A549 (cell line): Measurements from ENCODE around the gene FLACC1. TPM values are rescaled to one million over a fixed set of nuclear protein-coding genes. Genes with fewer than 3 reads are reported as not detected.
A peak's percentile ranks its signal among the peaks of the same experiment; 100 is the strongest.

Experiments
- ATAC-seq, 2 experiments: fragments of 200-7000 bp in 1 of 2; fragments of >200 bp in 1 of 2; cut with Nextera tagmentation in 1 of 2; cut with Tn5 transposase in 1 of 2; 3 replicates each; pipeline versions ENCODE4 v1.8.0 to v1.9.1; 2018 to 2020; ENCODE audit warnings: mild to moderate bottlenecking in 1 of 2, moderate library complexity in 1 of 2
- CTCF ChIA-PET: fragments of 300-600 bp; sonication (Branson Sonifier 250); formaldehyde crosslinking; extraction: SDS; loops from one replicate; lab custom pipeline; 2021; ENCODE audit warnings: antibody characterized with exemption, inconsistent platforms; lab: Yijun Ruan, JAX
- POLR2A ChIA-PET: fragments of 350-600 bp; formaldehyde crosslinking; extraction: SDS; loops from one replicate; lab custom pipeline; 2021; ENCODE audit warnings: antibody characterized with exemption, inconsistent platforms; lab: Yijun Ruan, JAX
- DNase-seq, 2 experiments: peaks; one replicate each; pipeline versions ENCODE4 v3.0.0 to v3.0.0-alpha.2; 2011 to 2016; ENCODE audit warnings: low read depth in 1 of 2, low spot score in 1 of 2
- FAIRE-seq: peaks from 2 replicates; lab custom pipeline; 2011; peaks lifted over from hg19 to GRCh38; lab: Jason Lieb, UNC
- H3K27ac ChIP-seq, 2 experiments: fragments of >200 bp; sonication (Bioruptor Twin); formaldehyde crosslinking; 3 replicates each; pipeline ENCODE4 v1.5.1; 2016 to 2017
- H3K4me1 ChIP-seq: fragments of >200 bp; sonication (Bioruptor Twin); formaldehyde crosslinking; 3 replicates; pipeline ENCODE4 v1.6.1; 2016
- H3K4me2 ChIP-seq: fragments of >200 bp; sonication (Bioruptor Twin); formaldehyde crosslinking; 3 replicates; pipeline ENCODE4 v1.6.1; 2016
- H3K4me3 ChIP-seq: fragments of >200 bp; sonication (Bioruptor Twin); formaldehyde crosslinking; 3 replicates; pipeline ENCODE4 v1.5.1; 2016
- H3K9me3 ChIP-seq: fragments of >200 bp; sonication (Bioruptor Twin); formaldehyde crosslinking; 3 replicates; pipeline ENCODE4 v1.6.1; 2016
- ATOH8 ChIP-seq: fragments of 250-450 bp; sonication (Bioruptor Pico); IDR thresholded peaks from 2 replicates; pipeline ENCODE4 v1.5.0; 2020; ENCODE audit warnings: low read depth, mild to moderate bottlenecking, moderate library complexity
- CBX8 ChIP-seq: fragments of 200-600 bp; sonication (generic); IDR thresholded peaks from 2 replicates; pipeline ENCODE4 v1.6.1; 2016
- EHF ChIP-seq: fragments of 250-450 bp; sonication (Bioruptor Pico); IDR thresholded peaks from 2 replicates; pipeline ENCODE4 v1.5.0; 2020; ENCODE audit warnings: mild to moderate bottlenecking
- EP300 ChIP-seq, 2 experiments: fragments of >200 bp; sonication (Bioruptor Twin); formaldehyde crosslinking; IDR thresholded peaks; 2 replicates in 1 of 2; 3 replicates in 1 of 2; pipeline ENCODE4 v1.6.1; 2016 to 2017
- FOSB ChIP-seq: fragments of 250-450 bp; sonication (Bioruptor Pico); IDR thresholded peaks from 2 replicates; pipeline ENCODE4 v1.5.0; 2020; ENCODE audit warnings: mild to moderate bottlenecking, moderate library complexity
- FOXS1 ChIP-seq: fragments of 250-450 bp; sonication (Bioruptor Pico); IDR thresholded peaks from 2 replicates; pipeline ENCODE4 v1.5.0; 2020; ENCODE audit warnings: mild to moderate bottlenecking, moderate library complexity
- HES2 ChIP-seq: fragments of >200 bp; sonication (Bioruptor Twin); formaldehyde crosslinking; IDR thresholded peaks from 2 replicates; pipeline ENCODE4 v1.6.1; 2016
- HEYL ChIP-seq: fragments of 250-450 bp; sonication (Bioruptor Pico); IDR thresholded peaks from 2 replicates; pipeline ENCODE4 v1.8.0; 2021; ENCODE audit warnings: mild to moderate bottlenecking, moderate library complexity
- HOXB13 ChIP-seq: fragments of 250-450 bp; sonication (Bioruptor Pico); IDR thresholded peaks from 2 replicates; pipeline ENCODE4 v1.5.0; 2020; ENCODE audit warnings: low read depth, mild to moderate bottlenecking, moderate library complexity
- HOXB5 ChIP-seq: fragments of 250-450 bp; sonication (Bioruptor Pico); IDR thresholded peaks from 2 replicates; pipeline ENCODE4 v1.5.0; 2020; ENCODE audit warnings: mild to moderate bottlenecking, moderate library complexity
- KDM5A ChIP-seq: fragments of 200-600 bp; sonication (generic); IDR thresholded peaks from 2 replicates; pipeline ENCODE4 v1.6.1; 2016; ENCODE audit warnings: antibody characterized with exemption, mild to moderate bottlenecking
- MAZ ChIP-seq: fragments of 150-350 bp; IDR thresholded peaks from 2 replicates; pipeline ENCODE4 v1.6.1; 2014; ENCODE audit warnings: antibody characterized with exemption, low read depth, low read length, borderline replicate concordance
- NFE2L2 ChIP-seq: fragments of 150-350 bp; conservative IDR thresholded peaks from 2 replicates; pipeline ENCODE4 v1.6.1; 2014; ENCODE audit warnings: low read length
- NR3C1 ChIP-seq: fragments of >200 bp; sonication (Bioruptor Twin); formaldehyde crosslinking; IDR thresholded peaks from 3 replicates; pipeline ENCODE4 v1.6.1; 2017
- POLR2A ChIP-seq: IDR thresholded peaks from 2 replicates; pipeline ENCODE4 v1.6.1; 2012; ENCODE audit warnings: mild to moderate bottlenecking, low read length
- POLR2AphosphoS2 ChIP-seq: conservative IDR thresholded peaks from 2 replicates; pipeline ENCODE4 v1.6.1; 2012; ENCODE audit warnings: low read length, improper control_type of control experiment, inconsistent platforms
- RARB ChIP-seq: fragments of 250-450 bp; sonication (Bioruptor Pico); IDR thresholded peaks from 2 replicates; pipeline ENCODE4 v1.8.0; 2021; ENCODE audit warnings: mild to moderate bottlenecking, moderate library complexity
- RCOR1 ChIP-seq: fragments of 150-350 bp; IDR thresholded peaks from 2 replicates; pipeline ENCODE4 v1.6.1; 2014; ENCODE audit warnings: antibody characterized with exemption, low read length, low read depth
- REST ChIP-seq: fragments of 200-600 bp; sonication (generic); IDR thresholded peaks from 2 replicates; pipeline ENCODE4 v1.6.1; 2016; ENCODE audit warnings: antibody characterized with exemption, mild to moderate bottlenecking, moderate library complexity
- RFX5 ChIP-seq: fragments of 450-650 bp; IDR thresholded peaks from 2 replicates; pipeline ENCODE4 v1.7.1; 2014; ENCODE audit warnings: antibody characterized with exemption, mild to moderate bottlenecking, moderate library complexity
- RNF2 ChIP-seq: fragments of 200-600 bp; sonication (generic); IDR thresholded peaks from 2 replicates; pipeline ENCODE4 v1.6.1; 2016; ENCODE audit warnings: low read depth, mild to moderate bottlenecking, antibody characterized with exemption, moderate library complexity, borderline replicate concordance
- ZC3H11A ChIP-seq: fragments of 450-650 bp; IDR thresholded peaks from 2 replicates; pipeline ENCODE4 v1.6.1; 2014; ENCODE audit warnings: antibody characterized with exemption, mild to moderate bottlenecking
- ZSCAN20 ChIP-seq: fragments of 250-450 bp; sonication (Bioruptor Pico); IDR thresholded peaks from 2 replicates; pipeline ENCODE4 v1.8.0; 2022; ENCODE audit warnings: mild to moderate bottlenecking, moderate library complexity
- WGBS: methylation state at CpG from one replicate; pipeline ENCODE4 v1.1.6; 2017; ENCODE audit errors: missing lambda C conversion rate; 5-methylcytosine and 5-hydroxymethylcytosine counted together
- polyA plus RNA-seq, 4 experiments: library from polyadenylated mRNA; depleted of rRNA in 3 of 4; stranded (reverse); fragments of >200 nt; fragmentation: RNase III in 1 of 4; extraction: RNeasy Plus Mini Kit Qiagen cat#74134 plus additional on column Dnase treatment in 1 of 4; gene quantifications; 2 replicates in 3 of 4; 3 replicates in 1 of 4; pipeline ENCODE4 v1.2.3, GENCODE V29; 2011 to 2017
- TF ChIP-seq, protein P1 (sequence below): fragments of 450-650 bp; IDR thresholded peaks from 2 replicates; pipeline ENCODE4 v1.6.1; 2014; ENCODE audit warnings: antibody characterized with exemption

The FLACC1 gene
- polyA plus RNA-seq, 2 of the 4 experiments (the other 2 are of a cell fraction), result 0.26 to 0.36 TPM

GRCh38 chr2:201270293-201271001 is 86.7 kb downstream of the FLACC1 start:
- no peak for DNase-seq
- FAIRE-seq, result no peak
- Histone ChIP-seq H3K27ac (no peak overlapping the region), H3K4me1 (no peaks in the 10 kb centered on the region), H3K9me3 (no peaks in the 10 kb centered on the region), H3K4me2 (no peak overlapping the region), H3K4me3 (no peak overlapping the region)
- TF ChIP-seq RNF2, result no peak
- TF ChIP-seq POLR2A, result no peak
- no peak for TF ChIP-seq KDM5A
- no peak for TF ChIP-seq EHF (CRISPR knock-in tag)
- no peak for TF ChIP-seq FOSB (CRISPR knock-in tag)
- TF ChIP-seq ATOH8, result no peak
- TF ChIP-seq RARB (CRISPR knock-in tag), result no peak
- no peak for TF ChIP-seq REST
- TF ChIP-seq HEYL, result no peak
- TF ChIP-seq HOXB13, result no peak
- no peak for TF ChIP-seq MAZ
- TF ChIP-seq FOXS1, result no peak
- no peak for TF ChIP-seq HOXB5 (CRISPR knock-in tag)
- TF ChIP-seq, protein P1, sequence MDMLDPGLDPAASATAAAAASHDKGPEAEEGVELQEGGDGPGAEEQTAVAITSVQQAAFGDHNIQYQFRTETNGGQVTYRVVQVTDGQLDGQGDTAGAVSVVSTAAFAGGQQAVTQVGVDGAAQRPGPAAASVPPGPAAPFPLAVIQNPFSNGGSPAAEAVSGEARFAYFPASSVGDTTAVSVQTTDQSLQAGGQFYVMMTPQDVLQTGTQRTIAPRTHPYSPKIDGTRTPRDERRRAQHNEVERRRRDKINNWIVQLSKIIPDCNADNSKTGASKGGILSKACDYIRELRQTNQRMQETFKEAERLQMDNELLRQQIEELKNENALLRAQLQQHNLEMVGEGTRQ, result no peak
- TF ChIP-seq RCOR1, result no peak
- no peak for TF ChIP-seq NR3C1
- CTCF ChIA-PET, result interaction anchor here (1.2 kb wide), 1 partner anchor 93 kb away, joined by 4 read pairs; no protein-coding TSS in a partner anchor
- WGBS, result 94% methylated on average over 9 of the region's 9 CpGs
- 0 out of 6 replicates have a peak, but pooled peaks of 1 of the 2 experiments have one; percentile 31 for ATAC-seq
- POLR2A ChIA-PET, result no interaction called here

DNA sequence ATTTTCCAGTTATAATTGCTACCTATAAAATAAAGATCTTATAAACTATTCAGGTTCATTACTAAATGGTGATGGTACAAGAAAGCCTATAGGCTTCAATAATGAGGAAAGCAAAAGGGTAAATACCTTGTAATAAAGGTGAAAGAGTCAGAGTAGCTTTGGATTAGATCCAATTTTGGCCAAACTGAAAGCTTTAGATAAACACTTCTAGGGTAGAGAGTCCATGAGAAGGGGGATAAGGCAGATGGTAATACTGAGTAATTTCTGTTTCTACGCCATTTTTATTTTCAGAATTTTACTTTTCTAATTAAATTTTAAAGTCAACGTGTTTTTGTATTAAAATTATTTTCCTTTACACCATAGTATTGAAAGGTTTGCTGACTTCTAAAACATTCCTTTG is 87.4 kb downstream of the FLACC1 start:
- no peak overlapping the region for H3K4me2 ChIP-seq
- no peak for FAIRE-seq
- H3K9me3 ChIP-seq, result no peaks in the 10 kb centered on the region
- ChIA-PET CTCF (interaction anchor here (0.6 kb wide), 1 partner anchor 54 kb away, joined by 3 read pairs; no protein-coding TSS in a partner anchor), POLR2A (no interaction called here)
- TF ChIP-seq FOSB (CRISPR knock-in tag) (no peak), HES2 (no peak), POLR2AphosphoS2 (no peak), ZC3H11A (no peak), POLR2A (no peak), ZSCAN20 (CRISPR knock-in tag) (no peak), HOXB5 (CRISPR knock-in tag) (no peak), RCOR1 (no peak), RFX5 (no peak), NFE2L2 (no peak), CBX8 (no peak), EP300 (IDR thresholded peaks at IDR 0.05) (no peak)
- DNase-seq, result no peak
- no peak for ATAC-seq
- no peak overlapping the region for H3K27ac ChIP-seq
- 92% methylated on average over 2 of the region's 2 CpGs for WGBS
- H3K4me3 ChIP-seq, result no peak overlapping the region
- no peaks in the 10 kb centered on the region for H3K4me1 ChIP-seq
